Measurements from ENCODE around the gene DDAH2.
A peak's percentile ranks its signal among the peaks of the same experiment; 100 is the strongest.
"Not testable (repeated sequence)": the region's sequence is repeated elsewhere in the genome, so short reads cannot be mapped to it uniquely, and the experiment has no call there.

Gene DDAH2

DNA sequence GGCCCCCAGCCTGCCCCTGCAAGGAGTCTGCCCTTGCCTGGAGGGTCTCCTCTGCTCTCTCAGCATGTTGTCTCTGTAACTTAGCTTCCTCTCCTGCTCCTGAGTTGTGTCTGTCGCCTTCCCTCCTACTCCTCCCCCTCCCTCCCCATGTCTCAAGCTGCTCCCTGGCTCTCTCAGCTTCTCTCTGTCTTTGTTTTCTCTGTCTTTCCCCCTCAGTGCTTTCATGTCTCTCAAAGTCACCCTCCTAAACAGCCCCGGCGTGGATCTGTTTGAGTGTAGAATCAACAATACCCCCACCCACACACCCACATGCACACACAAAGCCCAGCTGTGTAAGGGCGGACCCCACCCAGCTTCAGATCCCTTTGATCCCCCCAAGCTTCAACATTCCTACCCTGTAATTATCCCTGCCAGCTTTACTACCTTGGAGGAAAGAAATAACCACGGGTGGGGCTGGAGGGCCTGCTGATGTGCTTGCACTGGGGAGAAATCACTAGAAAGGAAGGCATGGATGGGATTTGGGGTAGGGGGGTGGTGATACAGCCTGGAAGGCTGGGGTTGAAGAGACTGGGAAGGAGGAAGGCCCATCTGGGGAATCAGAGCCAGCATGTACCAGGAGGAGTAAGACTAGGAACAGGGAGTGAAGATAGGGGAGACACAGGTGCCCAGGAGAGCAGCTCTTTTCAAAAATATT, 15.0 kb downstream of the DDAH2 start:
- DNase-seq (ENCODE audit: low spot score): no peak

DNA sequence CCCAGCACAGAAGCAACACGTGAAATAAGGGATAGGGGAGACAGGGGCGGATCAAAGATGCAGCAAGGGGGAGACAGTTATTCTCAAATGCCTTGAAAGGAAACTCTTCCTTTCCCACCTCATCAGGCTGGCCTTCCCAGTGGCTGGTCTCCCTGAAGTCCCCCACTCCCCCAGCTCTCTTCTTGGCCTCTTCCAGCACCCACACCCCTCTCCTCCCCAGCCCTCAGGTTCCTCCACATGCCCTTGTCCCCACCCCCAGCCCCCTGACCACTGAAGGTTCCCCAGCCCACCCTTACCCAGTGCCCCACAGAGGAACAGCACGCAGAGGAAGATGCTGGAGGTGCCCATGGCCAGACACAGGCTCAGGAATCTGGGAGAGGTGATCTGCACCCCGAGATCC, 15.6 kb downstream of the DDAH2 start:
- no peak for DNase-seq (ENCODE audit: low spot score)

DNA sequence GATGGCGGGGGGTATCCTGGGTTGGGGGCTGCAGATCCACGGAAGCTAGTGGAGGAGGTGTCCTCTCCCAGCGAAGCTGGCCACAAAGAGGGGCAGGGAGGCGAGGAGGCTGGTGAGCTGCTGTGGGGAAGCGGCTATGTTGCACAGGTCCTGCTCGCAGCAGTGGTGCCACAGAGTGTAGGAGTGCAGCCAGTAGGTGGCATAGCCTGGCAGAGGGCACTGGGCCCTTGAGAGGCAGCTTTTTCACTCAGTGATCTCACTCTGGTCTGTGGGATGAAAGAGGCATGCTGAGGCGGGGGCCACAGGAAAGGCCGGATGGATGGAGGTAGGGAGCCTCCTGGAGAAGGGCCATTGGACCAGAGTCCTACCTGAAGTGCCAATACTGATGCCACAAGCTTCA, 16.8 kb downstream of the DDAH2 start:
- no peak for DNase-seq (ENCODE audit: low spot score)

DNA sequence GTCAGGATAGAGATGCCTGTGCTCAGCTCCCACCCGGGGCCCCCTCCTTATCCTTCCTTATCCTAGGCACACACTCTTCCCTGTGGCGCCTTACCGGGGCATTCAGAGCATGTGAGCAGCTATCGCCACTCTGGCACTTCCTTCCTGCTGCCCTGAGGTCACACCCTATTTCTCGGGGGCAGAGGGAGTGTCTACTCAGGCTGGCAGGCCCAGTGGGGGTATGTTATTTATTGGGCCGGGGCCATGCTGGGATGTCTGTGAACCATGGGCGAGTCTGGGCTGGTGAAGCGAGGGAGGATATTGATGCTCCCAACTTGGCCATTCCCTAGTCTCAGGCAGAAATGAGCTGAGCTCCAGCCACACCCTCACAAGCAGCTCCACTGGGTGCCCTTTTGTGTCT, 17.9 kb downstream of the DDAH2 start:
- DNase-seq (ENCODE audit: low spot score): no peak

DNA sequence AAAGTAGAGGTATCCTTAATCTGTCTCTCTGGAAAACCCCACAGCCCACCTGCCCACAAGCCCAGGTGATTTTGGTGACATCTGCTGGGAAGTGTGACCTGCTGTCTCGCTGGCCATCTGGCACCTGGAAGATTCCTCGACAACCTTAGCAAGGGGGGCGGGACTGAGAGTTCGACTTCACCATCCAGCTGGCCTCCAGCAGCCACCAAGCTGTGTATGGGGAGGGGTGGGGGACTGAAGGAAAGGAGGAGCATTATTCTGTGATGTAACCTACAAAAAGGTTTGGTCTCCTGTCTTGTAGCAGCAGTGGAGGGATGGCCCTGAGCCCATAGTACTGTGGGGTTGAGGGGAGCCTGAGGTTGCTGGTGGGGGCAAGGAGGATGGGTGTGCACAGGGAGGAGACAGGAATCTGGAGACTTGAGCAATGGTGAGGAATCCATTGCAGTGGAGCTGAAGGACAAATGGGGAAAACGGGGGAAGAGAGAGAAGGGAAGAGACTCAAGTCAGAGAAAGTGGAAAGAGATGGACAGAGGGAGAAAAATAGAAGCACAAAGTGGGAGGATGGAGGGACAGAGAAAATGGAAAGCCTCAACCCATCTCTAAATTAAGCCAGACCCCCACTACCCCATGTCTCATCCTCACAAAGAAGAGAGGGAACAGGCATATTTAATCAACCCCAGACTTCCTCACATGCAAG, 18.4 kb downstream of the DDAH2 start:
- no peak for DNase-seq (ENCODE audit: low spot score)

DNA sequence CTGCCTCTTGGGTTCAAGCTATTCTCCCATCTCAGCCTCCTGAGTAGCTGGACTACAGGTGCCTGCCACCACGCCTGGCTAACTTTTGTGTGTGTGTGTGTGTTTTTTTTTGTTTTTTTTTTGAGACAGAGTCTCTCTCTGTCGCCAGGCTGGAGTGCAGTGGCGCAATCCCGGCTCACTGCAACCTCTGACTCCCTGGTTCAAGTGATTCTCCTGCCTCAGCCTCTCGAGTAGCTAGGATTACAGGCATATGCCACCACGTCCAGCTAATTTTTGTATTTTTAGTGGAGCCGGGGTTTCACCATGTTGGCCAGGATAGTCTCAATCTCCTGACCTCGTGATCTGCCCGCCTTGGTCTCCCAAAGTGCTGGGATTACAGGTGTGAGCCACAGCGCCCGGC, 19.9 kb downstream of the DDAH2 start:
- not testable (repeated sequence) for DNase-seq (ENCODE audit: low spot score)

DNA sequence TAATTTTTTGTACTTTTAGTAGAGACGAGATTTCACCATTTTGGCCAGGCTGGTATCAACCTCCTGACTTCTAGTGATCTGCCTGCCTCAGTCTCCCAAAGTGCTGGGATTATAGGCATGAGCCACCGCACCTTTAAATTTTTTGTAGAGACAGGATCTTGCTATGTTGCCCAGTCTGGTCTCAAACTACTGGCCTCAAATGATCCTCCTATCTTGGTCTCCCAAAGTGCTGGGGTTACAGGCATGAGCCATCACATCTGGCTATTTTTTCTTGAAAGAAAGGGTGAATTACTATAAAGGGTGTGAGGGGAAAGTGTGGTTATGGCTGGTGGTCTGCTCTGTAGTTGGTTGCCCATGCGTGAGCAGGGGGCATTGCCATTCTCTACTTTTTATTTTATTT, 20.9 kb downstream of the DDAH2 start:
- no peak for DNase-seq (ENCODE audit: low spot score)

DNA sequence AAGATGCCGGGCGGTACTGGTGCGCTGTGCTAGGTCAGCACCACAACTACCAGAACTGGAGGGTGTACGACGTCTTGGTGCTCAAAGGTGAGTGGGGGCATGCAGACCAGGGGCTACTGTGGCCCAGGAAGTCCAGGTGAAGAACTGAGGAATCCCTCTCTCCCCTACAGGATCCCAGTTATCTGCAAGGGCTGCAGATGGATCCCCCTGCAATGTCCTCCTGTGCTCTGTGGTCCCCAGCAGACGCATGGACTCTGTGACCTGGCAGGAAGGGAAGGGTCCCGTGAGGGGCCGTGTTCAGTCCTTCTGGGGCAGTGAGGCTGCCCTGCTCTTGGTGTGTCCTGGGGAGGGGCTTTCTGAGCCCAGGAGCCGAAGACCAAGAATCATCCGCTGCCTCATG, 21.4 kb downstream of the DDAH2 start:
- no peak for DNase-seq (ENCODE audit: low spot score)

DNA sequence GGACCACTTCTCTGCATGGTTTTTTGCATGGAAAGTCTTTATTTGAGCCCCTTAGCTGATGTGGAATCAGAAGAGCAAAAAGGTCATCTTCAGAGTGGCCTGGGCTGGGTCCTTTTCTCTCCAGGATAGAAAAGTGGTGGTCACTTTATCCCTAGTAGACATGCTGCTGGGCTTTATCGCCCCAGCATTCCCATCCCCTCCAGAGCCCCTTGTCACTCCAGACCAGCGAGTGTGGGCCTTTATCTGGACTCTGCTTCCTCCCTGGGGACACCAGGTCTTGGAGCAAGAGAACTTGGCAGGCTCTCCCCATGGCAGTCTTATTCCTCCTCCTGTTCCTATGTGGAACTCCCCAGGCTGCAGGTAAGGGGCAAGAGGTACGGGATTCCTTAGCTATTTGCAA, 22.5 kb downstream of the DDAH2 start, which contains the start of gene LY6G6F:
Gene LY6G6F (plus strand): TSS at position 268 of the 400 bp plus-strand sequence. CDS start 41 bp downstream, at position 309.
- DNase-seq (ENCODE audit: low spot score): no peak

DNA sequence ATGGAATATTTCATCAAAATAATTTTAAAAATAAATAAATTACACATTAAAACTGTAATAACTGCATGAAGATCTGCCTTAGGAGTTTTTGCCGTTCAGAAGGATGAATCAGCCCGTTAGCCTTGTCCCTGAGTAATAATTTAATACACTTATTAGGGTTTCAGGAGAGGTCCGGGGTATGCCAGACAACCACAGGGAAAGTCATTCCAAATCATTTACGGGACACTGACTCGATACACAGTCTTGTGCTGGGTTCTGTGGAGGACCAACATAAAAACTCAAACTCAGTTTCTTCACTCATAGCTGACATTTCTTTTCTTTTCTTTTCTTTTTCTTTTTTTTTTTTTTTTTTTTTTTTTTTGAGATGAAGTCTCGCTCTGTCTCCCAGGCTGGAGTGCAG, 23.2 kb downstream of the DDAH2 start:
- no peak for DNase-seq (ENCODE audit: low spot score)

DNA sequence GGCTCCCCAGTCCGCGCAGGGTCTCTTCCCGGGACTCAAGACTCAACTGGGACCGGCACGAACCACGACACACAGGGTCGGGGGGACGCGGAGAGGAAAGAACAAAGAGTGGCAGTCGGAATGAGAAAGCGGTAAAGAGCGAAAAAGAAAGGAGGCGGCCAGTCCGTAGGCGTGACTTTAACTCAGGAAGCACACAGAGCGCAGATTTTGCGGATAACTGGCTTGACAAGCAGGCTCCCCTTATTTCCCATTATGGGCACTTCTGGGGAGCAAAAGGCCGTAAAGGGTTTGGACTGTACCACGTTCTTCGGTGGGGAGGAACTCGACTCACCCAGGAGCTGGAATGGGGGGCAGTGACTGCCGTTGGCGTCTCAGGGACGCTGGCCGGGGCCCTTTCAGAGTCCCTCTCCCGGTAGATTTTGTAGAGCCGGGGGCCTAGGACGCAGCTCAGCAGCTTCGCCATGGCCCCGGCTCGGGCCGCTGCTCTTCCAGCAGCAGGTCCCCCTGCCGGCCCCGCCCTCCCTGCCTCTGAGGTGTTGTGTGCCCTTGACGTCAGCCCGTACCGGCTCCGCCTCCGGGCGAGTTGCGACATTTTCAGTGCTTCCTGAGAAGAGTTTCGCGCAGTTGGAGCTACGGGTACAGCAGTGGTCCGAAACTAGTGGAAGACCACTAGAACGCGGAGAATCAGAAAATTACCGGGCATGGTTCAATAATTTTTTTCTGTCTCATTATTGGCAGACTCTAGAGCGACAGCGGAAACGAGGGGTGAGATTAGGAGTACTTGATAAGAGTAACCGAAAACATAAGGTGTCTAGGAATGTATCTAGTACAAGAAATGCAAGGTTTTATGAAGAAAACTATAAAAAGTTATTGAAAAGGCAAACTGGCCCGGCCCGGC, 26.0 kb downstream of the DDAH2 start, which contains the start of gene ABHD16A:
Gene ABHD16A (minus strand): TSS at position 506 of the 898 bp plus-strand sequence. CDS start 43 bp downstream, at position 463.
- peak; percentile 99 for DNase-seq (ENCODE audit: low spot score)

DNA sequence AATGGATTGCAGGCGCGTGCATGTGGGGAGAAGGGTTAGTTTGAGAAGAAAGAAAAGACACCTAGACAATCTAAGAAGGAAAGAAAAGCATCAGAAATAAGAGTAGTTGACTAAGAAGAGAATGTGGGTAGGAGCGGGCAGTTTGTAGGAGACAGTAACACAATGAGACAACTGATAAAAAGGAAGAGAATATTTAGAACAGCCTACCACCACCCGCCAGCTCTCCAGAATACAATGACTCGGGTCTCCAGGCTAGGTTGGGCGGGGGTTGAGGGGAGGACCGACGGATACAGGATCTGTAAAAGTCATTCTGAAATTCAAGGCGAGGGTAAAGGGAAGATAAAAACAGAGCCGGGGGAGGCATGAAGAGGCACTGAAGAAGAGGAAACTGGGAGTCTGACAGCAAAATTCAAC, 26.7 kb downstream of the DDAH2 start:
- DNase-seq (ENCODE audit: low spot score): no peak

DNA sequence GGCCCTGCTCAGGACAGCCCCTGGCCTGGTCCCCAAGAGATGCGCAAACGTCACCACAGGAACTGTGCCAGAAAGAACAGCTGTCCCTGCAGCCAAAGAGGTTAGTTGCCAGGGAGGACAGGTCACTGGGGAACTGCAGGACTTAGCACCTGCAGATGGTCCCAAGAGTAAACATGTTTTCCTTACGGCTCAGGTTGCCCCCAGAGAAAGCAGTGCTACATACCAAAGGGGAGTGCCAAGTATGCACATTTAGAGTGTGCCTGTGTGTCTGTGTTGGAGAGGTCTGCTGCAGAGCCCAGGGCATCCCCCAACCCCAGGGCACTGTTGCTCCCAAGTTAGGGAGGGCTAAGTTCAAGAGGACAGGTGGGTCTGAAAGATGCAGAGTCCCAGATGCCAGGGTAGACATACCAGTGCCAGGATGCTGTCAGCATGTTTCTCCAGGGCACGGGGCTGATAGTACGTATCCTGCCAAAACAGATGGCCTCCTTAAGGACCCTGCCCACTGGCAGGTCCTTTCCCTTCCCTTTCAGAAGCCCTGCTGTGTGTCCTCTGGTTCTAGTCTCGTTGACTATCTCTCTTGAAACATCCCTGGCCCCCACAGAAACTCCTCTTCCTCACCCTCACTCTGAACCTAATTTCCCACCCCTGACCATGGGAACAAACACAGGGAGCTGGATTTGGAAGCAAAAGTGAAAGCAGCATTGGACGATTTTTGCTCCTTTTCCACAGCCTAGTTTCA, 27.3 kb downstream of the DDAH2 start:
- DNase-seq (ENCODE audit: low spot score): peak; percentile 31

DNA sequence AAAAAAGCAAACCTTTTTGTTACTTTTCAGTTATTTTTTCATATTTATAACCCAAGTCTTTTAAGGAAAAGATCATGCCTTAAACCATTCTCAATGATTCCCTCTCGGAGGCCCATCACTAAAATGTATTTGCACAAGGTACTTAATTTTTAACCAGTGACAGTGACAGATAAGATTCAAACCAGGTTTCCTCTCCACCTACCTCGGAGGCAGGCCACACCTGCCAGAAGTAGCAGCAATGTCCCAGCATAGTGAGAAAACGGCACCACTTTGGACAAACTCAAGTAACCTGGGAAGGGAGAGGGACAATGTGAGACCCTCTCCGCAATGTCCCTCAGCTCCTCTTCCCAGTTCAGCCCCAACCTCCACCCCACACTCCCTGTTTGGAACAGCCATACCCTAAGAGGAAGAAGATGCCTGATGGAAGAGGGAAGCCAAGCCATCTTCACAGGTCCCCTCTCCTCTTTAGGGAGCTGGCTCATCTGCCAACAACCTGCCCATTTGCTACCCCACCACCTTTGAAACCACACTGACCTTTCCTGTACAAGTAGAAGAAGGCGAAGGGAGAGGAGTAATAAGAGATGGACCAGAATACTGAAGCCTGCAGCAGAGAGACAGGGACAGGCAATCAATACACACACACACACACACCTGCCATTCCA, 28.2 kb downstream of the DDAH2 start:
- DNase-seq (ENCODE audit: low spot score): no peak

DNA sequence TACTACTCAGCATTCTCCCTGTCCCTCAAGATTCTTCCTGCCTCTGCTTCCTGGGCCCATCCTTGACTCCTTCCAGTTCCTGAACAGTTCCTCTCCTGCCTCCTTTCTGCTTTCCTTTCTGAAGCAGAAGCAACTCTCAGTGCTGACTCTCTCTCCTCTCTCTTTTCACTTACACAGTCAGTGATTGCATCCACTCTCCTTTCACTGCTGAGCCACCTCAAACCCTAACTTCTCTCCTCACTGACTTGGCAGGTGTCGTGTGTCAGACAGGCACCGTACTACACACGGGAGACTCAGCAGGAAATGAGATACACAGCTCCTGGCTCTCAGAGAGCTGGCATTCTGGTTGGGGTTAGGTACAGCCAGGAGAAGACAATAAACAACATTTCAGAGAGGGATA, 31.5 kb downstream of the DDAH2 start:
- no peak for DNase-seq (ENCODE audit: low spot score)

DNA sequence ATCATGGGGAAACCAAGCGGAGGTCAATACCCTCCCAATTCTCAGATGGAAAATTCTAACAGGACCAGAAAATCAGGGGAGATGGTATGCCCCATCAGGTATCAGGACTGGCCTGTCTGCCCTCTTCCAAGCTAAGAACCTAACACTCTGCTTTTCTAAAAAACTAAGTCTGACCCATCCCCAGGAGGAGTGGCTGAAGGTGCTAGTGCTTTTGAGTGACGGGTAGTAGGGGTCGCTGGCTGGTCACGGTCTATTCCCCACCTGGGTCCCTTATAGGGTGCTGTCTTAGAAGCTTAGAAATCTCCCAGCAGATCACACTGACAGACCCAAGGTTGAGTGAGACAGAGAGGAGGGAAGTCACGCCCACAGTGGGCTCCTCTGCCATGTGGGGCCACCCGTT, 35.6 kb downstream of the DDAH2 start:
- DNase-seq (ENCODE audit: low spot score): no peak

DNA sequence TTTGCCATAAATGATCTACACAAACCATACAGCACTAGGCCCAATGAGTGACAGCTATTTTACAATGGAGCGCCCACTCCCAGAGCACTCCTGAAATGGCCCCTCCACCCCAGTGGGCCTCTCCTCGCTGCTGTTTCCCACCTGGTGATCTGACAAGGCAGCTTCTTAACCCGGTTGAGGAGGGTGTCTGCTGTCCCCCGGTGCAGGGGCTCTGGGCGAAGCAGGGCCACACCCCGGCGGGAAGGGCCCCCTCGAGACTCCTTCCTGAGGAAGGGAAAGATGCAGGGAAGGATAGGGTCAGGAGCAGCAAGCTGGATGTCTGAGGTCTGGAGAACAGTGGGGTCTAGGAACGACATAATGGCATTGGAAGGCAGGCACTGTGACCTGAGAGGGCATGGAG, 36.2 kb downstream of the DDAH2 start:
- DNase-seq (ENCODE audit: low spot score): no peak

DNA sequence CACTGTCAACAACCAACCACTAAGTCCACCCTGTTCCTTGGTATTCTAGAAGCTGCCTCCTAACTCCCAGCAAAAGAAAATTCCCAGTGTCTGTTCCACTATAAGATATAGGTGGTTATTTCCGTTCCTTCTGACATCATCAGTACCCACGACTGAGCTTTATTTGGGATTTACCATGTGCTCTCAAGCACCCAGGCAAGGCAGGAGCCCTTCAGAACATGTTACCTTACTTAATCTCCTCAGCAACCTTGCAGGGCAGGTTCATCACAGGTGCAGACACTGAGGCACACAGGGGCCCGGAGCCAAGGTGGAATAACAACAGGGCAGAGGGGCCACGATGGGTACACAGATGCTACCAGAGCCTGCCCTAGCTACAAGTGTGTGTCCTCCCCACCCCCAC, 36.7 kb downstream of the DDAH2 start:
- DNase-seq (ENCODE audit: low spot score): no peak

DNA sequence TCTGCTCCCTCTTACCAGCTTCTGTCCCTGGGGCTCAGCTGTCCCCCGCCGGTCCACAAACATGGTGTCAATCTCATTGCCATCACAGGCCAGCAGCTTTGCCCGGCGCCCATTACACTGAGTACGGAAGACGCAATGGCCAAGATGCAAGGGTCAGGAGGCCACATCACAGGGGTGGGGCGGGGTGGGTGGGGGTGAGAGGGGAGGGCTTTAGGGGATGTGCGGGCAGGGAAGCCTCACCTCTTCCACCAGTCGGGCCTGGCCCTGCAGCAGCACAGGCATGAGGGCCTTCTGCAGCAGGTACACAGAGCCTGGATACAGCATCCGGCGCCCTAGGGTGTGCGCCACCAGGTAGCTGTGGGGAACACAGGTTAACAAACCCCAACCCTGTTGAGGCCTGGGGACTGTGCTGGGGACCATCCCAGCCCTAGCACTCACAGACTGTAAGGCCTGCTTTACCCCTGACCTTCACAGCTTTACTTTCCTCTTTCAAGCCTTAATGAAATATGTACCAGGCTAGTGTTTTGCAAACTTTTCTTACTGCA, 37.5 kb downstream of the DDAH2 start:
- no peak for DNase-seq (ENCODE audit: low spot score)

DNA sequence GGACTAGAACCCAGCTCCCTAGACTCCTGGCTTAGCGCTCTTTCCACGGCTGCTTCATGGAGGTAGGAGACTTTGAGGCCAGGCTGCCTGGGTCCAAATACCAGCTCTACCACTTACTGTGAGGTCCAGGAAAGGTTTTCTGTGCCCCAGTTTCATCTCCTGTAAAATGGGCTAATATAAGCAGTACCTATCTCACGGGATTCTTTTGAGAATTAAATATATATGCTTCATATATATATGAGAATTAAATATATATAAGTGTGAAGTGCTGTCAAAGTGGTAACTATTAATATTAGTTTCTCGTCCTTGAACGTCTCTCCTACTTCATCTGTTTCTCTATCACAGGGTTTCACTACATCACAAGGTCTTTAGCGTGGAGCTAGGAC, 38.0 kb downstream of the DDAH2 start:
- no peak for DNase-seq (ENCODE audit: low spot score)

Data from AG08395 (cell line).